Liver (tissue), 9 donors: ENCODE measurements around the gene EMCN. TPM values are rescaled to one million over a fixed set of nuclear protein-coding genes. Genes with fewer than 3 reads are reported as not detected.

Experiments used
- DNase-seq: peaks from one replicate; pipeline ENCODE4 v3.0.0-alpha.2; 2017; ENCODE audit warnings: low spot score
- H3K27ac ChIP-seq, 2 donors: one replicate each; pipeline ENCODE4 v1.7.0; 2013; ENCODE audit warnings: inconsistent platforms in 2 of 2, low read length in 2 of 2, control low read depth in 1 of 2, low read depth in 1 of 2, mild to moderate bottlenecking in 1 of 2
- H3K27me3 ChIP-seq, 4 donors: one replicate each; pipeline versions ENCODE4 v1.6.1 to v1.7.0; 2013; ENCODE audit warnings: low read length in 3 of 4, inconsistent platforms in 1 of 4, mild to moderate bottlenecking in 1 of 4, moderate library complexity in 1 of 4; ENCODE audit not compliant: control insufficient read depth in 4 of 4, insufficient read depth in 4 of 4
- H3K36me3 ChIP-seq, 4 donors: one replicate each; pipeline versions ENCODE4 v1.6.1 to v1.7.0; 2013; ENCODE audit warnings: low read length in 3 of 4, mild to moderate bottlenecking in 3 of 4, low read depth in 1 of 4, moderate library complexity in 1 of 4; ENCODE audit not compliant: control insufficient read depth in 4 of 4, insufficient read depth in 3 of 4
- H3K4me1 ChIP-seq, 4 donors: one replicate each; pipeline versions ENCODE4 v1.6.1 to v1.7.0; 2013; ENCODE audit warnings: low read length in 3 of 4, mild to moderate bottlenecking in 3 of 4, moderate library complexity in 1 of 4; ENCODE audit not compliant: control insufficient read depth in 4 of 4, insufficient read depth in 4 of 4
- H3K4me3 ChIP-seq, 3 donors: one replicate each; pipeline versions ENCODE4 v1.6.1 to v1.7.0; 2013; ENCODE audit warnings: low read length in 3 of 3, control low read depth in 1 of 3, low read depth in 1 of 3, mild to moderate bottlenecking in 1 of 3
- H3K9ac ChIP-seq, 2 donors: one replicate each; pipeline ENCODE4 v1.7.0; 2013; ENCODE audit warnings: low read length in 2 of 2, mild to moderate bottlenecking in 2 of 2, moderate library complexity in 2 of 2, control low read depth in 1 of 2, low read depth in 1 of 2
- H3K9me3 ChIP-seq, 4 donors: one replicate each; pipeline versions ENCODE4 v1.6.1 to v1.7.0; 2013; ENCODE audit warnings: low read length in 3 of 4; ENCODE audit not compliant: control insufficient read depth in 4 of 4
- ATF3 ChIP-seq: IDR thresholded peaks from 2 replicates; pipeline ENCODE4 v1.6.1; 2016; ENCODE audit warnings: antibody characterized with exemption
- CTCF ChIP-seq: fragments of 150-350 bp; IDR thresholded peaks from 2 replicates; pipeline ENCODE4 v1.5.1; 2017; ENCODE audit warnings: improper control_type of control experiment, low read depth, low read length; ENCODE audit not compliant: missing input control
- EGR1 ChIP-seq, 2 donors: IDR thresholded peaks; 2 replicates each; pipeline ENCODE4 v1.6.1; 2016 to 2018; ENCODE audit warnings: antibody characterized with exemption in 2 of 2, low read depth in 2 of 2
- FOXA1 ChIP-seq: IDR thresholded peaks from 2 replicates; pipeline ENCODE4 v1.6.1; 2016; ENCODE audit warnings: antibody characterized with exemption
- FOXA2 ChIP-seq: IDR thresholded peaks from 2 replicates; pipeline ENCODE4 v1.6.1; 2016; ENCODE audit warnings: antibody characterized with exemption
- HNF4A ChIP-seq, 2 donors: conservative IDR thresholded peaks; 2 replicates each; pipeline ENCODE4 v1.6.1; 2016; ENCODE audit warnings: antibody characterized with exemption in 2 of 2, mild to moderate bottlenecking in 2 of 2
- JUND ChIP-seq, 2 donors: IDR thresholded peaks; 2 replicates each; pipeline ENCODE4 v1.6.1; 2016; ENCODE audit warnings: antibody characterized with exemption in 2 of 2
- MAX ChIP-seq: IDR thresholded peaks from 2 replicates; pipeline ENCODE4 v1.6.1; 2016; ENCODE audit warnings: antibody characterized with exemption
- RAD21 ChIP-seq, 2 donors: IDR thresholded peaks; 2 replicates each; pipeline ENCODE4 v1.6.1; 2016; ENCODE audit warnings: antibody characterized with exemption in 2 of 2, mild to moderate bottlenecking in 2 of 2
- REST ChIP-seq: IDR thresholded peaks from 2 replicates; pipeline ENCODE4 v1.6.1; 2016; ENCODE audit warnings: antibody characterized with exemption, mild to moderate bottlenecking
- RXRA ChIP-seq, 2 donors: IDR thresholded peaks; 2 replicates each; pipeline ENCODE4 v1.6.1; 2017 to 2018; ENCODE audit warnings: antibody characterized with exemption in 2 of 2, mild to moderate bottlenecking in 1 of 2
- SP1 ChIP-seq: IDR thresholded peaks from 2 replicates; pipeline ENCODE4 v1.6.1; 2018; ENCODE audit warnings: antibody characterized with exemption, mild to moderate bottlenecking
- TAF1 ChIP-seq: conservative IDR thresholded peaks from 2 replicates; pipeline ENCODE4 v1.6.1; 2016; ENCODE audit warnings: antibody characterized with exemption, mild to moderate bottlenecking
- ZBTB33 ChIP-seq: IDR thresholded peaks from 2 replicates; pipeline ENCODE4 v1.6.1; 2016; ENCODE audit warnings: antibody characterized with exemption
- WGBS: extraction: QIAGEN DNeasy Blood & Tissue Kit; methylation state at CpG from one replicate; pipeline ENCODE4 v1.1.7; 2013; 5-methylcytosine and 5-hydroxymethylcytosine counted together
- polyA plus RNA-seq, 2 donors: library from polyadenylated mRNA; stranded (reverse) in 1 of 2; unstranded in 1 of 2; fragments of 200-250 nt in 1 of 2; fragments of >200 nt in 1 of 2; fragmentation: Nextera tagmentation in 1 of 2; extraction: Ambion mirVana in 1 of 2; gene quantifications; one replicate each; pipeline versions ENCODE4 v1.2.1 to v1.2.3, GENCODE V29; 2013 to 2015
- total RNA-seq, 2 donors: library from RNA; depleted of rRNA; stranded (reverse); fragments of >200 nt; gene quantifications; one replicate each; pipeline ENCODE4 v1.2.3, GENCODE V29; 2014
- donor health status: healthy.
- donor health status: healthy.
- donor health status: healthy.
- donor health status: healthy.
- donor health status: healthy.

EMCN gene
- total and polyA plus RNA-seq, 4 donors = 1.8 to 4.4 (median 2.5) TPM

- H3K27me3 ChIP-seq = no peaks in the 10 kb centered on the region
Observed at GRCh38 chr4:100361336-100361735, 156.5 kb downstream of the EMCN start.

GRCh38 chr4:100360211-100360610 is 157.6 kb downstream of the EMCN start:
- Histone ChIP-seq H3K9ac (no peak overlapping the region), H3K27me3 (no peaks in the 10 kb centered on the region), H3K27ac (no peak overlapping the region), H3K36me3 (no peaks in the 10 kb centered on the region), H3K9me3 (peaks cover 0 to 5% (median 0%) of the 10 kb centered on the region in 4 donors), H3K4me3 (no peak overlapping the region), H3K4me1 (no peaks in the 10 kb centered on the region)
- TF ChIP-seq RXRA (IDR thresholded peaks at IDR 0.05) (no peak), HNF4A (conservative IDR thresholded peaks at IDR 0.05) (no peak), JUND (IDR thresholded peaks at IDR 0.05) (no peak), FOXA1 (no peak), REST (no peak), ZBTB33 (no peak), CTCF (no peak), TAF1 (no peak), SP1 (no peak), ATF3 (no peak), EGR1 (IDR thresholded peaks at IDR 0.05; ENCODE audit: low read depth in 2 of 2) (no peak), MAX (no peak), RAD21 (IDR thresholded peaks at IDR 0.05) (no peak)
- no peak for DNase-seq
- 48% methylated on average over 1 of the region's 1 CpG for WGBS

More at GRCh38 chr4:100361336-100361735, 156.5 kb downstream of the EMCN start:
- WGBS = 53% methylated on average over 1 of the region's 1 CpG
- TF ChIP-seq FOXA2 (no peak), JUND (IDR thresholded peaks at IDR 0.05) (no peak), CTCF (no peak), TAF1 (no peak)
- no peaks in the 10 kb centered on the region for H3K36me3 ChIP-seq
- peaks cover 0 to 5% (median 0%) of the 10 kb centered on the region in 4 donors for H3K9me3 ChIP-seq
- no peak overlapping the region for H3K9ac ChIP-seq
- H3K4me1 ChIP-seq = no peaks in the 10 kb centered on the region
- H3K4me3 ChIP-seq = no peak overlapping the region
- no peak overlapping the region for H3K27ac ChIP-seq
- no peak for DNase-seq
